ENCODE measurements around the gene WDR74.
A peak's percentile ranks its signal among the peaks of the same experiment; 100 is the strongest.

The WDR74 gene

DNA sequence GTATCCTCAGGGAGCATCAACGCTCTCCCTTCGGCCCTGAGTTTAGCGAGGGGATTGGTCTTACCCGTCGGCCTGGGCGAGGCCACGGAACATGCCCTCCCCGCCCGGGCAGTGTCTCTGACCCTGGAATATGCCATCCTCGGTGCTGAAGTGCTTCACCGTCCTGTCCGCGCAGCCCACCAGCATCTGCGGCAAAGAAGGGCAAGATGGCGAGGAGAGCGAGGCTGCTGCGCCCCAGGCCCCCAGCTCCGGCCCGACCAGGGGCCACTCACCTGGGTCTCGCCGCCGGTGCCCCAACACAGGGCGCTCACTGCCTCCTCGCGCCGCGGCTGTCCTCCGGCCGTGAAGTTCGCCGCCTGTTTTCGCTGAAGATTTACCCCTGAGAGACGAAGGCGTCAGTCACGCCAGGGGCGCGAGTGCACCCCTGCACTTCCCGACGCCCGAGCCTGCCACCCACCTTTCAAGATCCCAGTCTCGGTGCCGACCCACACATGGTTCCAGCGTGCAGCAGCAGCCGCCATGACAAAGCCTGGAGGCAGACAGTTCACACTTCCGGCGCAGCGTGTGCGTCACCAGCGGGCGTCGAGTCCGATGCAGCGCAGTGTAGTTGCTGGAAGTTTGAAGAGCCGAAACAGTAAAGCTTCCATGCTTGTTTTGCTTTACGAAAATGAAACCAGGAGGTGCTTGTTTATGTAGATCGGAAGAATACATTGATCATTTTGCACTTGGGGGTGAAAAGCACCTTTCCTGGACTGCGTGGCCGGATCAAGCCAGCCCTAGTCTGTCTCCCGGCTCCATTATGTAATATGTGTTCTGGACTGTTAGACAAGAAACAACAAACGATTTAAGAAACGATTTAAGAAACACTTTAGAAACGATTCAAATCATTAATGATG, at the start of gene WDR74:
Gene WDR74 (minus strand): TSS at position 541 of the 896 bp plus-strand sequence. CDS start 20 bp downstream, at position 521.
- H3K4me1 Mint-ChIP-seq: peaks cover 33% of the 10 kb centered on the region
- DNase-seq: peak; percentile 97
- H3K27ac Mint-ChIP-seq: no peak within 1 kb of the TSS
- no peaks in the 10 kb centered on the region for H3K9me3 Mint-ChIP-seq
- CTCF ChIA-PET: interaction anchor here (0.6 kb wide), 1 partner anchor 53 kb away, joined by 5 read pairs; no protein-coding TSS in a partner anchor
- no peaks in the 10 kb centered on the region for H3K27me3 Mint-ChIP-seq
- H3K4me3 Mint-ChIP-seq: no peak within 1 kb of the TSS
- H3K36me3 Mint-ChIP-seq: peaks cover 28% of the 10 kb centered on the region

DNA sequence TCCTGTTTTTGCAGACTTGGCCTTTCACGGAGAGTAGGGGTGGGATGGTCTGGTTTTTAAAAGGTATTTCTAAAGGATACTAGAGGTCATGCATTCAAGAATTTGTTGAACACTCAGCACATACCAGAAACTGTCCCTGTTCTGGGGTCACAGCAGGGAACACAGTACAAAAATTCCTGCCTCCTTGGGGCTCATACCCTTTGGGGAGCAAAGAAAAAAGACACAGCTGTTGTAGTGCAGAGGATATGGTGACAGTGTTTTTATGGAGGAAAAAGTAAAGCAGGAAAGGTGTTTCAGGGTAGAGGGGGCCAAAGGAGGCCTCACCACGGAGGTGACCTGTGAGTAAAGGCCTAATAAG, 49.7 kb upstream of the WDR74 start:
- CTCF ChIA-PET: no interaction called here
- peaks cover 7% of the 10 kb centered on the region for H3K27me3 Mint-ChIP-seq
- H3K36me3 Mint-ChIP-seq: peaks cover 52% of the 10 kb centered on the region
- H3K4me1 Mint-ChIP-seq: peaks cover 24% of the 10 kb centered on the region
- no peak overlapping the region for H3K4me3 Mint-ChIP-seq
- no peak overlapping the region for H3K27ac Mint-ChIP-seq
- no peaks in the 10 kb centered on the region for H3K9me3 Mint-ChIP-seq
- no peak for DNase-seq

DNA sequence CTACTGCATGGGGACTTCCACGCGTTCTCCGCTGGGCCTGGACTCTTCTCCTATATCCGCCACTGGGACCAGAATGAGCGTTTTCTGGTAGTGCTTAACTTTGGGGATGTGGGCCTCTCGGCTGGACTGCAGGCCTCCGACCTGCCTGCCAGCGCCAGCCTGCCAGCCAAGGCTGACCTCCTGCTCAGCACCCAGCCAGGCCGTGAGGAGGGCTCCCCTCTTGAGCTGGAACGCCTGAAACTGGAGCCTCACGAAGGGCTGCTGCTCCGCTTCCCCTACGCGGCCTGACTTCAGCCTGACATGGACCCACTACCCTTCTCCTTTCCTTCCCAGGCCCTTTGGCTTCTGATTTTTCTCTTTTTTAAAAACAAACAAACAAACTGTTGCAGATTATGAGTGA, 49.0 kb upstream of the WDR74 start:
- CTCF ChIA-PET: no interaction called here
- peaks cover 7% of the 10 kb centered on the region for H3K27me3 Mint-ChIP-seq
- H3K4me3 Mint-ChIP-seq: no peak overlapping the region
- peaks cover 59% of the 10 kb centered on the region for H3K36me3 Mint-ChIP-seq
- H3K4me1 Mint-ChIP-seq: peaks cover 31% of the 10 kb centered on the region
- H3K27ac Mint-ChIP-seq: peak overlapping the region; percentile 70
- no peaks in the 10 kb centered on the region for H3K9me3 Mint-ChIP-seq
- DNase-seq: no peak

DNA sequence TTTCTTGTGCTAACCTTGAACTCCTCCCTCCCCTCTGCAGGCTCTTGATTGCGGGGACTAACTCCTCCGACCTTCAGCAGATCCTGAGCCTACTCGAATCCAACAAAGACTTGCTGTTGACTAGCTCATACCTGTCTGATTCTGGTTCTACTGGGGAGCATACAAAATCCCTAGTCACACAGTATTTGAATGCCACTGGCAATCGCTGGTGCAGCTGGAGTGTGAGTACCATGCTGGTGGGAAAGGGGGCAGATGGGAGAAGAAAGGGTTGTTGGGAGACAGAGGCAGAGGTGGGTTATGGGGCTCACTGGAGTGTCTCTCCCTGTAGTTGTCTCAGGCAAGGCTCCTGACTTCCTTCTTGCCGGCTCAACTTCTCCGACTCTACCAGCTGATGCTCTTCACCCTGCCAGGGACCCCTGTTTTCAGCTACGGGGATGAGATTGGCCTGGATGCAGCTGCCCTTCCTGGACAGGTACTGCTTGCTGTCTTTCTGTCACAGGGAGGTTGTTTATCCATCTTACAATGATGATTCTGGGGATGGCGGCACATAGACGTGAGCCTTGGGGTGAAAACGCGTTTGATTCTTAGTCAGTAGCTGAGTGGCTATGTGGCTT, 45.9 kb upstream of the WDR74 start:
- Mint-ChIP-seq H3K27me3 (peaks cover 4% of the 10 kb centered on the region), H3K4me3 (peak overlapping the region; percentile 43), H3K27ac (no peak overlapping the region), H3K4me1 (peaks cover 46% of the 10 kb centered on the region), H3K36me3 (peaks cover 87% of the 10 kb centered on the region), H3K9me3 (no peaks in the 10 kb centered on the region)
- no peak for DNase-seq
- CTCF ChIA-PET: interaction anchor here (1.0 to 2.0 kb wide), 2 partner anchors 9 to 20 kb away, joined by 3 to 6 read pairs; no protein-coding TSS in a partner anchor

DNA sequence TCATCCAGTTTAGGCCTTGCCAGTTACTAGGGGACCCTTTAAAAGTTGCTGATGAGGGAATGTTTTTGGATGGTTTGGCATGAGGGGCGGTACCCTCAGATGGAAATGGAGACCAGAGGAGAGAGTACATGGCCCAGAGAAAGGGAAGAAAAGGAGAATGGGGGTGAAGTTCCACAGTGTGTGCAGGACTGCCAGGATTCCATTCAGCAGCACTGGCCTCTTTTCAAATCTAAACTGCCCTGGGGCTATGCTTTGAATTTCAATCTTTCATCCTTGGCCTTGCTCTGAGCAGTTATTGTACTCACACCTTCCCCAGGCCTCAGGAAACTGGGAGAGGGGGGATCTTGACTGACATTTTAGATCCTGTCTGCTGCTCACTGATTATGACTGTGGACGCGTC, 44.3 kb upstream of the WDR74 start:
- peaks cover 74% of the 10 kb centered on the region for H3K36me3 Mint-ChIP-seq
- no peaks in the 10 kb centered on the region for H3K9me3 Mint-ChIP-seq
- H3K4me3 Mint-ChIP-seq: peak overlapping the region; percentile 97

DNA sequence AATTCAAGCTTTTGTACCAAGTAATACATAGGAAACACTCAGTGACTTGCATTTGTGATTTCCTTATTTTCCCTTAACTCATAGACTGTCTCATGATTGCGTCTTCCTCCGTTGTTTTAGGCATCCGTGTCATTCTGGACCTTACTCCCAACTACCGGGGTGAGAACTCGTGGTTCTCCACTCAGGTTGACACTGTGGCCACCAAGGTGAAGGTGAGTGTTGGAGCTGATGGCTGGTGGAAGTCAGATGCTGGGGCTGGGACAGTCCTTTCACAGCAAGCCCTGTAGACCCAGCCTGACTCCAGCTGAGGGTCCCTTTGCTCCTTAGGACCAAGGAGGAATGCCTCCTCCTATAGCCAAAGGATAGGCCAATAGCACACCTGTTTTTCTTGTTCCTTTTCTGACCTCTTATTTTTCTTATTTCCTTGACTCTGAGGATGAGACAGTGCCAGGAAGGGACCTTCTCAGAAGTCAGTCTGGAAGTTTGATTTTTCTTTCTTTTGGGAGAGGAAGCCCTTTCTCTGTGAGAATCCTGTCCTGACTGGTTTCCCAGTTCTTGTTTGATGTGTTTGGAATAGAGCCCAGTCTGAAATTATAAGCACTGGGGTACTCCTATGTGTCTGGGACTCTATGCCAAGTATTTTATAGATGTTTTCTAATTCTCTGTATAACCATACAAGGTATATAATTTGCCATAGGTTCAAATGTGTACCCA, 43.6 kb upstream of the WDR74 start:
- H3K4me1 Mint-ChIP-seq: peaks cover 54% of the 10 kb centered on the region
- CTCF ChIA-PET: interaction anchor here (2.4 to 3.9 kb wide), 2 partner anchors 23 to 95 kb away, joined by 12 to 32 read pairs; partner anchors contain the start of gene TMEM179B

More for the DNA sequence above, 44.3 kb upstream of the WDR74 start:
- Mint-ChIP-seq H3K4me1 (peaks cover 57% of the 10 kb centered on the region), H3K27me3 (peaks cover 4% of the 10 kb centered on the region), H3K27ac (peak overlapping the region; percentile 100)
- no peak for DNase-seq
- CTCF ChIA-PET: no interaction called here

DNA sequence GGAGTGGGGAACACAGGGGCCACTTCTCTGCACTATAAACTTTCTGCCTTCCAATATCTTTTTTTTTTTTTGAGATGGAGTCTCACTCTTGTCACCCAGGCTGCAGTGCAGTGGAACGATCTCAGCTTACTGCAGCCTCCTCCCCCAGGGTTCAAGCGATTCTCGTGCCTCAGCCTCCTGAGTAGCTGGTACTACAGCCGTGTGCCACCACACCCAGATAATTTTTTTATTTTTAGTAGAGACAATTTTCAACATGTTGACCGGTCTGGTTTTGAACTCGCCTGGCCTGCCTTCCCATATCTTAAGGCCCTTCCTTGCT, 43.0 kb upstream of the WDR74 start:
- Mint-ChIP-seq H3K4me3 (peak overlapping the region; percentile 97), H3K4me1 (peaks cover 56% of the 10 kb centered on the region)
- CTCF ChIA-PET: interaction anchor here (1.7 to 3.9 kb wide), 3 partner anchors 24 to 217 kb away, joined by 4 to 32 read pairs (median 12); partner anchors contain the start of genes C11orf98, CSKMT and TMEM179B

More for the DNA sequence above, 43.6 kb upstream of the WDR74 start:
- no peak for DNase-seq
- H3K4me3 Mint-ChIP-seq: peak overlapping the region; percentile 97
- peaks cover 68% of the 10 kb centered on the region for H3K36me3 Mint-ChIP-seq
- H3K27me3 Mint-ChIP-seq: peaks cover 4% of the 10 kb centered on the region
- peak overlapping the region; percentile 100 for H3K27ac Mint-ChIP-seq
- no peaks in the 10 kb centered on the region for H3K9me3 Mint-ChIP-seq

DNA sequence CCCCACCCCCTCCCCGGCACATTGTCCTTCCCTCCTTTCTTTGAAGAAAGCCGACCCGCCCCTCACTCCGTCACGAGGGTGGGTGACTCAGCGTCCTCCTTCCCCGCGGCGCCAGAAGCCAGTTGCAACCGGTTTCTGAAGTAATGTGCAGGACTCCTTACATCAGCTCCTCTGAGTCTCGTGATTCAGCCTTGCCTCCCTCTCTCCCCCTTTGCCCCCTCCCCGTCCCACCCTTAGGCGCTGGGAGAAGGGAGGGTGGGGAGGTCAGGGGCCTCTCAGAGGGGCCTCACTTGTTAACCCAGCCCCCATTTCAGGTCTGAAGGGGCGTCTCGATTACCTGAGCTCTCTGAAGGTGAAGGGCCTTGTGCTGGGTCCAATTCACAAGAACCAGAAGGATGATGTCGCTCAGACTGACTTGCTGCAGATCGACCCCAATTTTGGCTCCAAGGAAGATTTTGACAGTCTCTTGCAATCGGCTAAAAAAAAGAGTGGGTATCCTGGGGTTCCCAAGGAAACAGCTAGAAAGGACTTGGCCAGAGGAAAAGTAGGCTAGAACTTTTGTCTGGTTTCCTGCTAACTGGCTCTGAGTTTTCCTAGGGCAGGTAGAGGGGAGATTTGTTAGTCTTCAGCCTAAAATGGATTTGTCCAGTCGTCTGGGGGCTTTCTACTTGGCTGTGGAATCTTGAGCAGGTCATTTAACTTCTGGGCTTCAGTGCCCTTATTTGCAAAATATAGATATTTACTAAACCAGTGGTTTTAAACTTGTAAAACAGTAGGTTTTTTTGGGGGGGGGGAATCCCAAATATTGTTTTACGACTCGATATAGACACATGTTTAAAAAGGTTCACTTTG, 42.4 kb upstream of the WDR74 start:
- CTCF ChIA-PET: interaction anchor here (1.0 to 3.9 kb wide), 10 partner anchors 19 to 457 kb away, joined by 3 to 32 read pairs (median 4); partner anchors contain the start of genes C11orf98, CSKMT, STX5 and TMEM179B
- H3K27me3 Mint-ChIP-seq: peaks cover 4% of the 10 kb centered on the region
- H3K4me1 Mint-ChIP-seq: peaks cover 53% of the 10 kb centered on the region
- H3K27ac Mint-ChIP-seq: peak overlapping the region; percentile 100
- peaks cover 65% of the 10 kb centered on the region for H3K36me3 Mint-ChIP-seq
- peak overlapping the region; percentile 97 for H3K4me3 Mint-ChIP-seq
- no peaks in the 10 kb centered on the region for H3K9me3 Mint-ChIP-seq
- peak; percentile 98 for DNase-seq

More for the DNA sequence above, 43.0 kb upstream of the WDR74 start:
- Mint-ChIP-seq H3K36me3 (peaks cover 68% of the 10 kb centered on the region), H3K27me3 (peaks cover 4% of the 10 kb centered on the region), H3K27ac (peak overlapping the region; percentile 100), H3K9me3 (no peaks in the 10 kb centered on the region)
- no peak for DNase-seq

DNA sequence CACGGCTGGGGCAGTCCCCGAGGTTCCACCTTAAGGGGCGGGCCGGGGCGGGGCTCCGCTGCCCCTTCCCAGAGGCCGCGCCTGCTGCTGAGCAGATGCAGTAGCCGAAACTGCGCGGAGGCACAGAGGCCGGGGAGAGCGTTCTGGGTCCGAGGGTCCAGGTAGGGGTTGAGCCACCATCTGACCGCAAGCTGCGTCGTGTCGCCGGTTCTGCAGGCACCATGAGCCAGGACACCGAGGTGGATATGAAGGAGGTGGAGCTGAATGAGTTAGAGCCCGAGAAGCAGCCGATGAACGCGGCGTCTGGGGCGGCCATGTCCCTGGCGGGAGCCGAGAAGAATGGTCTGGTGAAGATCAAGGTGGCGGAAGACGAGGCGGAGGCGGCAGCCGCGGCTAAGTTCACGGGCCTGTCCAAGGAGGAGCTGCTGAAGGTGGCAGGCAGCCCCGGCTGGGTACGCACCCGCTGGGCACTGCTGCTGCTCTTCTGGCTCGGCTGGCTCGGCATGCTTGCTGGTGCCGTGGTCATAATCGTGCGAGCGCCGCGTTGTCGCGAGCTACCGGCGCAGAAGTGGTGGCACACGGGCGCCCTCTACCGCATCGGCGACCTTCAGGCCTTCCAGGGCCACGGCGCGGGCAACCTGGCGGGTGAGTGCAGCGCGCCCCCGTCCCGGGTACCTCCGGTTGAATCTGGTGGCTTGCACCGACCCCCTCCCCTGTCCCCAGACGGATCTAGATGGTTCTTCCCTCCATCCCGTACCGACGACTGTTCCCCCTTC, 41.6 kb upstream of the WDR74 start, which contains the start of gene SLC3A2:
Gene SLC3A2 (plus strand): TSS at position 94 of the 776 bp plus-strand sequence. CDS start 128 bp downstream, at position 222.
- peak; percentile 92 for DNase-seq
- H3K27ac Mint-ChIP-seq: peak within 1 kb of the TSS; percentile 100
- H3K9me3 Mint-ChIP-seq: no peaks in the 10 kb centered on the region
- peak within 1 kb of the TSS; percentile 97 for H3K4me3 Mint-ChIP-seq
- peaks cover 52% of the 10 kb centered on the region for H3K4me1 Mint-ChIP-seq
- CTCF ChIA-PET: interaction anchor here (0.8 to 3.9 kb wide), 12 partner anchors 14 to 457 kb away, joined by 3 to 32 read pairs (median 4); partner anchors contain the start of genes C11orf98, CSKMT, STX5 and TMEM179B
- peaks cover 4% of the 10 kb centered on the region for H3K27me3 Mint-ChIP-seq
- H3K36me3 Mint-ChIP-seq: peaks cover 58% of the 10 kb centered on the region

DNA sequence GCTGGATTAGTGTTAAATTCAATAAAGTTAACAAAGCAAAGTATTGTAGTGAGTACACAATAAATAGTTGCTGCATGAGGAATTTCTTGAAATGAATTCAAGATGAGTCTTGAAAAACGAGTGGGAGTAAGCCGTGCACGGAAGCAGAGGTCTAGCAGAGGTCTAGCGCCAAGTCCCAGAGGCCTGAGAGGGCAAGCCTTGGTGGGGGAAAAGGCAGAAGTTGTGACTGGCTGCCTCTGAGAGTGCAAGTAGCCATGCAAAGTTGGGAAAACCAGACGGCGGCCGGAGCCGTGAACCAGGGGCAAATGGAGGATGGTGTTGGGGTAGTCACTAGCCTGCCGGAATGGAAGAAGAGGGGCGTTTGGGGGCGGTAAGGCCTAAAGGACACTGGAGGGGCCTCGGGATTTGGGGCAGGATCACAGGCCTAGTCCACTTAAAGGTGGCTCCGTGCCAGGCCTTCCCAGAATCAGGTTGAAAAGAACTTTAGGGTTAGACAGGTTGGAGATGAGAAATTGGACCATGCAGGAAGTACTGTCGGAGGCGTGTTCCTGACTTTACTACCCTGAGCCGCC, 40.9 kb upstream of the WDR74 start:
- no peak for DNase-seq
- Mint-ChIP-seq H3K27me3 (peaks cover 4% of the 10 kb centered on the region), H3K27ac (peak overlapping the region; percentile 100), H3K4me1 (peaks cover 45% of the 10 kb centered on the region), H3K9me3 (no peaks in the 10 kb centered on the region), H3K4me3 (peak overlapping the region; percentile 97), H3K36me3 (peaks cover 51% of the 10 kb centered on the region)
- CTCF ChIA-PET: interaction anchor here (0.8 to 3.9 kb wide), 11 partner anchors 11 to 456 kb away, joined by 3 to 32 read pairs (median 3); partner anchors contain the start of gene TMEM179B

DNA sequence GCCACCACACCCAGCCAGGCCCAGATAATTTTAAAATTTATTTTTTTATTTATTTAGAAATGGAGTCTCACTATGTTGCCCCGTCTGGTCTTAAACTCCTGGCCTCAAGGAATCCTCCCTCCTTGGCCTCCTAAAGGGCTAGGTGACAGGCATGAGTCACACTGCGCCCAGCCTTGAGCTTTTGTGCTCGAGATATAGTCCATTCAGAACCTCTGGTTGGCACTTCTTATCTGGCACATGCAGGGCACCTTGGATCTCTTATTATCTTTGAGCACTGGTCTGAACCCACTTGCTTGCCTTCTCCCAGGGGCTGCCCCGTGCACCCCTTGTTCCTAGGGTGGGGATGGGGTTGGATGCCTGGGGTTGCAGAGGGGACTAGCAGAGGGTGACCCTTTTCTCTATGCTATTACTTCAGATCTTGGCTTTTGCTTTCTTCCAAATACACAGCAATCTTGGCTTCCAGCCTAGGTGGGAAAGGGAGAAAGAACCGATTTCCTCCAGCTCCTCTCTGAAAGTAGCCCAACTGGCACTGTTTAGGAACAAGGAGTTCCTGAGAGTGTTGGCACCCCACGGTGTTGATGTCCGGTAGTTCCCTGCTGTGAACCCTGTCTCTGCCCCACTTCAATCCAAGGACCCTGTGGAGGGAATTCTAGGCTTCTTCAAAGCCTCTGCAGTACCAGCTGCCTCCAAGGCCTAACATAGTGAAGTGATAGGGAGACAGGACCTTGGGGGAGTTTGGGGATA, 40.0 kb upstream of the WDR74 start:
- peak overlapping the region; percentile 100 for H3K27ac Mint-ChIP-seq
- H3K9me3 Mint-ChIP-seq: no peaks in the 10 kb centered on the region
- CTCF ChIA-PET: interaction anchor here (0.9 to 3.9 kb wide), 6 partner anchors 10 to 199 kb away, joined by 3 to 32 read pairs (median 3); partner anchors contain the start of gene TMEM179B
- peak overlapping the region; percentile 97 for H3K4me3 Mint-ChIP-seq
- H3K4me1 Mint-ChIP-seq: peaks cover 38% of the 10 kb centered on the region
- no peak for DNase-seq
- peaks cover 45% of the 10 kb centered on the region for H3K36me3 Mint-ChIP-seq
- H3K27me3 Mint-ChIP-seq: peaks cover 4% of the 10 kb centered on the region

DNA sequence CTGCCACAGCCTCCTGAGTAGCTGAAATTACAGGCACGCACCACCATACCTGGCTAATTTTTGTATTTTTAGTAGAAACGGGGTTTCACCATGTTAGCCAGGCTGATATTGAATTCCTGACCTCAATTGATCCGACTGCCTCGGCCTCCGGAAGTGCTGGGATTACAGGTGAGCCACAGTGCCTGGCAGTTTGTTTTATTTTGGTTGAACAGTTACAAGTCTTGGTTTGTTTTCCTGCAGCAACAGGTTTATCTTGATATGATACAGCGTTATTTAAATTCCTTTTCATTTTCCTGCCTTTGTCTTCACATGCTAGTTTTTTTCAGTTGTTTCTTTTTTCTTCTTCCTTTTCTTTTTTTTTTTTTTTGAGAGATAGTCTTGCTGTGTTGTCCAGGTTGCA, 37.3 kb upstream of the WDR74 start:
- DNase-seq: no peak
- CTCF ChIA-PET: no interaction called here
- Mint-ChIP-seq H3K9me3 (no peaks in the 10 kb centered on the region), H3K4me3 (no peak overlapping the region), H3K27me3 (peaks cover 4% of the 10 kb centered on the region), H3K36me3 (peaks cover 23% of the 10 kb centered on the region), H3K27ac (no peak overlapping the region), H3K4me1 (peaks cover 17% of the 10 kb centered on the region)

Data from activated naive CD4-positive, alpha-beta T cell treated with anti-CD3 and anti-CD28 coated beads, Interleukin-2, amount 10 ng/mL, durations not matched to agents 7 days and 5 days (primary cell).